ENCODE data around the gene KRT6A.

The KRT6A gene

DNA sequence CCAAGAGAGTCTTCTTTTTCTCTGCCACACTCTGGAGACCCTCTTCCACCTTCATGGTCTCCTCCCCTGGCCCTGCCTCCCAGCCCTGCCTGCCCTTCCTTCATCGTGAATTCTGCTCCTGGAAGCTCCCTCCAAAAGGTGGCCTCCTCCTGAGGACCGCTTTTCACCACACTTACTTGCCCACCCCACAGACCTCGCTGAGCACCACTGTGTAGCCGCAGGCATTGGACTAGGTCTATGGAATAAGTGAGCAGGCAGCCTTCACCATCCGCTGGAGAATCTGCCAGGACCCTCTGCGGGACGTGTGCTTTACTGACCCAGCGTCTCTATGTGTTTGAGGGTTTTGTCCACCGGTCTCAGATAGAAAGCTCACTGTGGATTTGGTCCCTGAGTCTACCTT lies 36.8 kb upstream of the KRT6A start:
- TF ChIP-seq, protein P1, sequence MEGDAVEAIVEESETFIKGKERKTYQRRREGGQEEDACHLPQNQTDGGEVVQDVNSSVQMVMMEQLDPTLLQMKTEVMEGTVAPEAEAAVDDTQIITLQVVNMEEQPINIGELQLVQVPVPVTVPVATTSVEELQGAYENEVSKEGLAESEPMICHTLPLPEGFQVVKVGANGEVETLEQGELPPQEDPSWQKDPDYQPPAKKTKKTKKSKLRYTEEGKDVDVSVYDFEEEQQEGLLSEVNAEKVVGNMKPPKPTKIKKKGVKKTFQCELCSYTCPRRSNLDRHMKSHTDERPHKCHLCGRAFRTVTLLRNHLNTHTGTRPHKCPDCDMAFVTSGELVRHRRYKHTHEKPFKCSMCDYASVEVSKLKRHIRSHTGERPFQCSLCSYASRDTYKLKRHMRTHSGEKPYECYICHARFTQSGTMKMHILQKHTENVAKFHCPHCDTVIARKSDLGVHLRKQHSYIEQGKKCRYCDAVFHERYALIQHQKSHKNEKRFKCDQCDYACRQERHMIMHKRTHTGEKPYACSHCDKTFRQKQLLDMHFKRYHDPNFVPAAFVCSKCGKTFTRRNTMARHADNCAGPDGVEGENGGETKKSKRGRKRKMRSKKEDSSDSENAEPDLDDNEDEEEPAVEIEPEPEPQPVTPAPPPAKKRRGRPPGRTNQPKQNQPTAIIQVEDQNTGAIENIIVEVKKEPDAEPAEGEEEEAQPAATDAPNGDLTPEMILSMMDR (IDR thresholded peaks at IDR 0.05; ENCODE audit: extremely low read depth, missing control alignments) = no peak
- DNase-seq (ENCODE audit: low spot score) = no peak

DNA sequence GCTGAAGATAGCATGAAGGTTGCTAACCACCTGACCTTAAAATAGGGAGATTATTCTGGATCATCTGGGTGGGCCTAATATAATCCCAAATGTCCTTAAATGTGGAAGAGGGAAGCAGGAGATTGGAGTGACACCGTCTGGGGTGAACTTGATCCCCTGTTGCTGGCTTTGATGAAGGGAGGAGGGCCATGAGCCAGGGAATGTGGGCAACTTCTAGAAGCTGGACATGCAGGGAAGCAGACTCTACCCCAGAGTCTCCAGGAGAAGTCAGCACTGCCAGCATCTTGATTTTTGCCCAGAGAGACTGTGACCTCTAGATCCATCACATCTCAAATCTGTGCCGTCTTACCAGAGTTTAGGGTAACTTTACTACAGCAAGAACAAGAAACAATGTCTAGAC lies 36.4 kb upstream of the KRT6A start:
- TF ChIP-seq, protein P1 (IDR thresholded peaks at IDR 0.05; ENCODE audit: extremely low read depth, missing control alignments) = no peak
- DNase-seq (ENCODE audit: low spot score) = no peak

DNA sequence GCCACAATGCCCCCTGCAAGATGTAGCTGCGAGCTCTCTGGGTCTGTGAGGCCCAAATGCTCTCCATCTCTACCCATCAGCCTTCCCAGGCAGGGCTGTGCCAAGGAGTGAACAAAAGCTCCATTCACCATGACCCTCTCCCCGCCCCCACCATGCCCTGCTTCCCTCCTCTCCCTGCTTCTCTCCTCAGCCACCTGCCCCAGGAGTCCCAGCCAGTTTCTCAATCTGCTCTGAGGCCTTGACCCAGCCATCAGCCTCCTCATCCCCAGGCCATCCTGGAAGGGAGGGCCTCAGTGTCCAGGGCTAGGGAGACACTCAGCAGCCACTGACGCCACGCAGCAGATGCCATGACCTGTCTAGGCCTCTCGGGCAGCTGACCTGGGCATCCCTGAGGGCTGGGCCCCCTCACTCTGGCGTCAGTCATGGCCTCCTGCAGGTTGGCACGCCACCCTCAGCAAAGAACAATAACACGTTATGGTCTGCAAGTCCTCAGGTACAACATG lies 35.6 kb upstream of the KRT6A start:
- TF ChIP-seq, protein P1 (IDR thresholded peaks at IDR 0.05; ENCODE audit: extremely low read depth, missing control alignments) = no peak
- no peak for DNase-seq (ENCODE audit: low spot score)

- TF ChIP-seq, protein P1 (IDR thresholded peaks at IDR 0.05; ENCODE audit: extremely low read depth, missing control alignments) = no peak
- DNase-seq (ENCODE audit: low spot score) = no peak
Measured at GRCh38 chr12:52527121-52527800, 34.2 kb upstream of the KRT6A start.

DNA sequence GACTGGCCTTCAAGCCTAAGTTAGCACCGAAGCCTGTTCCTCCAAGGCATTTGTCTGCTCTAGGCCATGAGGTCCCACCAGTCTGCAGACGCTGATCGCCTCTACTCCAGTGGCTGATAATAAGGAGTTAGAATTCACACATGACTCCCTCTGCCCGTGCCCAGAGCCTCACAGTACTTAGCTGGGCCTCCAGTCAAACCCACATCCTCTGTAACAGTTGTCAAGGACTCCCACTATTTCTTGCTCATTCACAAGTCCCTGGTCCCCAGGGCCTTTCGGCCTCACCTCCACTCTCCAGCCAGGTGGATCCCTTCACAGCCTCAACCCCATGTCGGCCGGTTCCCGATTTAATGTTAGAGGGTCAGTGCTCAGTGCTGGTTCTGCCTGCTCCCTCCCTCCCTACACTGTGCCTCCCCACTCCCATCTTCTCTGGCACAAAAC lies 33.5 kb upstream of the KRT6A start:
- TF ChIP-seq, protein P1 (IDR thresholded peaks at IDR 0.05; ENCODE audit: extremely low read depth, missing control alignments) = no peak

DNA sequence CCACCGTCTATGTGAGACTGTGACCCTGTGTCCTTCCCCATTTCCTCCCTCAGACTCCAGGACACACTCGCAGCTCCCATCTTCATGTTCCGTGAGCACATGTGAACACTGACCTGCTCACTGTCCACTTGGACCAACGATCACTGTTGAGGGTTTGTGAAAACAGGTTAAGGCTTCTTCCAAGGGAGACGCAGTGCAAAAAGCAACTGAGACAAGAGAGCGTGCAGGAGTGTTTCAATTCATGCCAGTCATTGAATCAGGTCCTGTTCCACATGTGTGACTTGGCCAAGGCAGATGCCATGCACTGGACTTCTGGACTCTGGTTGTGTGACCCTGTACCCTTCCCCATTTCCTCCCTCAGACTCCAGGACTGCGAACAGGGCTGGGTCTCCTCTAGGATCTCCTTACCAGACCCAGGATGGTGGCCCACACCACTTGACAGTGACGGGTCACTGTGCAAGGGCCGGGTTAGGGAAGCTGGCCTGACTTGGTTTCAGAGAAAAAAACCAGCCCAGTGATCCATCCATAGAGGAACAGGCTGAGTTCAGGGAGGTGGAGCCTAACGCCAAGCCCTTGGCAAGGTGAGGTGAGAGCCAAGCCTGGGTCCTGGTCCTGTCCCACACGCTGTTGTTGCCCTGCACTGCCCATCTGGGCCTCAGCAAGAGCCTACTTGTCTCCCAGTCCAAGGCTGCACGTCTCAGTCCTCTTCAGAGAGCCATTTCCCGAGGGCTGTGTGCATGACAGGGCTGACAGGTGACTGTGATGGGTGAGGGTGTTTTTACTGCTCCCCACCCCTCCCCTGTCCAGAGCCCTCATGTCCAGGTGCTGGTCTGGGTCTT lies 32.8 kb upstream of the KRT6A start:
- TF ChIP-seq, protein P1 (IDR thresholded peaks at IDR 0.05; ENCODE audit: extremely low read depth, missing control alignments) = no peak
- DNase-seq (ENCODE audit: low spot score) = no peak

More for the DNA sequence above, 33.5 kb upstream of the KRT6A start:
- DNase-seq (ENCODE audit: low spot score) = no peak
